ENCODE results near the gene TMEM69. TPM values are rescaled to one million over a fixed set of nuclear protein-coding genes. Genes with fewer than 3 reads are reported as not detected.

Gene TMEM69
- total and polyA plus RNA-seq, 10 of the 15 experiments (the other 5 are each of a cell fraction or from before 2014, with no cell fraction given) = 44.6 to 162 (median 88.8) TPM

GRCh38 chr1:45730075-45730779, 42.2 kb downstream of the TMEM69 start:
- TF ChIP-seq PML (IDR thresholded peaks at IDR 0.05; ENCODE audit: low read length) = no peak
- TF ChIP-seq JUND (IDR thresholded peaks at IDR 0.05; ENCODE audit: low read depth, low read length) = no peak
- no peak for TF ChIP-seq E2F4 (IDR thresholded peaks at IDR 0.05; ENCODE audit: low read depth, low read length)
- no peak for TF ChIP-seq ZBTB40 (IDR thresholded peaks at IDR 0.05; ENCODE audit: borderline replicate concordance)
- TF ChIP-seq ASH2L (IDR thresholded peaks at IDR 0.05; ENCODE audit: borderline replicate concordance, low read depth) = no peak
- TF ChIP-seq CEBPB (IDR thresholded peaks at IDR 0.05; ENCODE audit: borderline replicate concordance in 1 of 2, low read depth in 2 of 2, low read length in 2 of 2) = no peak
- no peak for TF ChIP-seq IKZF1 (conservative IDR thresholded peaks at IDR 0.05)
- no peak for TF ChIP-seq ATF2 (IDR thresholded peaks at IDR 0.05; ENCODE audit: low read length)
- TF ChIP-seq DPF2 (IDR thresholded peaks at IDR 0.05) = no peak
- TF ChIP-seq SMC3 (IDR thresholded peaks at IDR 0.05; ENCODE audit: borderline replicate concordance, low read length) = no peak
- no peak for TF ChIP-seq RB1 (IDR thresholded peaks at IDR 0.05; ENCODE audit: borderline replicate concordance)
- TF ChIP-seq BHLHE40 (IDR thresholded peaks at IDR 0.05; ENCODE audit: borderline replicate concordance in 1 of 2, low read depth in 2 of 2, low read length in 1 of 2) = no peak
- WGBS (ENCODE audit: insufficient coverage, insufficient replicate concordance, low lambda C conversion rate, missing lambda C conversion rate) = 83% methylated on average over 3 of the region's 3 CpGs
- H3K27me3 ChIP-seq (replicated peaks in 1 of 2; ENCODE audit: control insufficient read depth in 2 of 2, insufficient read depth in 2 of 2, low read length in 1 of 2) = no peaks in the 10 kb centered on the region
- H2AFZ ChIP-seq (ENCODE audit: control insufficient read depth, low read depth, low read length) = no peak overlapping the region
- CTCF ChIA-PET = interaction anchor here (0.8 to 1.6 kb wide), 2 partner anchors 47 to 113 kb away, joined by 3 to 4 read pairs; no protein-coding TSS in a partner anchor
- intact Hi-C loops (cut with micrococcal nuclease; ENCODE audit: unreplicated experiment) = no loop called here
- POLR2A ChIA-PET = interaction anchor here (0.6 to 0.9 kb wide), 2 partner anchors 53 to 149 kb away, joined by 3 read pairs; no protein-coding TSS in a partner anchor
- no peaks in the 10 kb centered on the region for H3K79me2 ChIP-seq (ENCODE audit: control insufficient read depth, insufficient read depth, low read length)
- RAD21 ChIA-PET (ENCODE audit: unreplicated experiment) = no interaction called here
- BruUV-seq (replicated peaks) = no TSS peak
- H3K27ac ChIP-seq (ENCODE audit: control insufficient read depth, insufficient read depth) = no peak overlapping the region
- peaks cover 9% of the 10 kb centered on the region for H3K4me1 ChIP-seq (ENCODE audit: control insufficient read depth, insufficient read depth, low read length)
- ATAC-seq (peak; percentile 50; the same call in 2 of the 3 replicates), FAIRE-seq (no peak), DNase-seq (ENCODE audit: low read depth, low spot score) (no peak)
- H3K4me3 ChIP-seq = no peak overlapping the region
- in situ Hi-C loops (cut with MboI) = no loop called here
- no peak overlapping the region; the same call in 1 of the 2 replicates for H3K4me2 ChIP-seq (ENCODE audit: control insufficient read depth, insufficient read depth)
- no peaks in the 10 kb centered on the region for H4K20me1 ChIP-seq (ENCODE audit: control insufficient read depth, insufficient read depth)
- H3K9ac ChIP-seq (ENCODE audit: control insufficient read depth, insufficient read depth, low read length) = no peak overlapping the region
- no peaks in the 10 kb centered on the region; a peak in 1 of 4 replicates for H3K36me3 ChIP-seq (ENCODE audit: control insufficient read depth in 2 of 2, insufficient read depth in 2 of 2, low read length in 1 of 2)
- SMC1A ChIA-PET (ENCODE audit: uncharacterized antibody, unreplicated experiment) = interaction anchor here (0.9 to 1.6 kb wide), 2 partner anchors 75 to 171 kb away, joined by 4 to 5 read pairs; no protein-coding TSS in a partner anchor
- no peaks in the 10 kb centered on the region for H3K9me3 ChIP-seq (replicated peaks; ENCODE audit: control insufficient read depth, insufficient read depth, low read length)
